ENCODE data around the gene PCSK7.

Gene PCSK7

GRCh38 chr11:117200813-117201657 lies 30.8 kb downstream of the PCSK7 start:
- Histone ChIP-seq H3K36me3 (peaks cover 6% of the 10 kb centered on the region), H3K27me3 (no peaks in the 10 kb centered on the region), H3K4me3 (ENCODE audit: low read depth, low read length) (no peak overlapping the region), H3K4me1 (no peaks in the 10 kb centered on the region), H3K9me3 (no peaks in the 10 kb centered on the region)
- DNase-seq = no peak
- TF ChIP-seq CTCF (IDR thresholded peaks at IDR 0.05; ENCODE audit: low read depth, low read length) = no peak

DNA sequence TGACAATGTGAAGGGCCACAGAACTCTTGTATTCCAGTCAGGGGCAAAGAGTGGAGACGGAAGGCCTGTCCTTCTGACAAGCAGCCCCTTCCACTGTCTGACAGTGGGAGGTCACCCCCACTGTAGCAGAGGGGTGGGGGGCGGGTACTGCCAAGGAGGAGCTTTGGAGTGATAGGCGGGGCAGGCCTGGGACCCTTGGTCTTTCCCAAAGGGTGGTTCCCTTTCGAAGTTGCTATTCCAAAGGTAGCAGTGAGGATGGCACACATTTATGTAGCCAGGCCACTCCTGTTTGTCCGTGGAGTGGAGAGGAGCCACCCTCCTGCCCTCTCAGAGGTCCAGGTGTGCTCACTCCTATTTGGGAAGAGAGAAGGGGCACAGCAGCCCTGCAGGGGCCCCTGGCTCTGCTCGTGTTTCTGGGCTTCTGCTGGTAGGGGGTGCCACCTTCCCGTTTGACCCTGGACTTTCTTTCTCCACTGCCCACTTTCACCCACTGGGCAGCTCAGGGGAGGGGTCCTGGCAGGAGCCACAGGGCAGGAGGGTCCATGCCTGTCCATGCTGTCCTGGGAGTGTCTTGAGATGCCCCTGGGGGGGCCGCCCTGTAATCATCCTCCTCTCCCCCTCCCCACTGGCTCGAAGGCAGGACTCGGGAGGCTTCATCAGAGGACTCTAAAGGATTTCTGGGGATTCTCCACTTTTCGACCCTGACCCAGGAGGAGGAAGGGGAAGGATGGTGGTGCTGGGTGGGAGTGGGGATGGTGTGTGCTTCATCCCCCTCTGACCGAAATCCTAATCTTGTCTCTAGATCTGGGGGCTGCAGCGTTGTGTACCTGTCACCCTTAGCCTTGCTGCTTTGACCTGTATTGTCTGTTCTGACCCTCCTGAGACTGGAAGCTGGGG lies 31.7 kb downstream of the PCSK7 start:
- H3K9me3 ChIP-seq = no peaks in the 10 kb centered on the region
- no peak for DNase-seq
- TF ChIP-seq CTCF (IDR thresholded peaks at IDR 0.05; ENCODE audit: low read depth, low read length) = no peak
- H3K27me3 ChIP-seq = no peaks in the 10 kb centered on the region
- no peaks in the 10 kb centered on the region for H3K4me1 ChIP-seq
- peaks cover 2% of the 10 kb centered on the region for H3K36me3 ChIP-seq
- H3K4me3 ChIP-seq (ENCODE audit: low read depth, low read length) = no peak overlapping the region

DNA sequence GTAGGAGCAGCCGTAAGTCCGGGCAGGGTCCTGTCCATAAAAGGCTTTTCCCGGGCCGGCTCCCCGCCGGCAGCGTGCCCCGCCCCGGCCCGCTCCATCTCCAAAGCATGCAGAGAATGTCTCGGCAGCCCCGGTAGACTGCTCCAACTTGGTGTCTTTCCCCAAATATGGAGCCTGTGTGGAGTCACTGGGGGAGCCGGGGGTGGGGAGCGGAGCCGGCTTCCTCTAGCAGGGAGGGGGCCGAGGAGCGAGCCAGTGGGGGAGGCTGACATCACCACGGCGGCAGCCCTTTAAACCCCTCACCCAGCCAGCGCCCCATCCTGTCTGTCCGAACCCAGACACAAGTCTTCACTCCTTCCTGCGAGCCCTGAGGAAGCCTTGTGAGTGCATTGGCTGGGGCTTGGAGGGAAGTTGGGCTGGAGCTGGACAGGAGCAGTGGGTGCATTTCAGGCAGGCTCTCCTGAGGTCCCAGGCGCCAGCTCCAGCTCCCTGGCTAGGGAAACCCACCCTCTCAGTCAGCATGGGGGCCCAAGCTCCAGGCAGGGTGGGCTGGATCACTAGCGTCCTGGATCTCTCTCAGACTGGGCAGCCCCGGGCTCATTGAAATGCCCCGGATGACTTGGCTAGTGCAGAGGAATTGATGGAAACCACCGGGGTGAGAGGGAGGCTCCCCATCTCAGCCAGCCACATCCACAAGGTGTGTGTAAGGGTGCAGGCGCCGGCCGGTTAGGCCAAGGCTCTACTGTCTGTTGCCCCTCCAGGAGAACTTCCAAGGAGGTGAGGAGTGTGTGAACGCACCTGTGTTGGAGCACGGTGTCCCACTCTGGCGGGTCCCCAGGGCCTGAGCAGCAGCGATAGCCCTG lies 32.6 kb downstream of the PCSK7 start, which contains the start of gene TAGLN:
TAGLN (plus strand) TSS at position 318 of the 863 bp plus-strand sequence. CDS start 3,644 bp downstream, outside the sequence.
- DNase-seq = no peak
- no peak for TF ChIP-seq CTCF (IDR thresholded peaks at IDR 0.05; ENCODE audit: low read depth, low read length)
- H3K36me3 ChIP-seq = no peaks in the 10 kb centered on the region; the same call in 1 of the 2 replicates
- H3K27me3 ChIP-seq = no peaks in the 10 kb centered on the region
- no peaks in the 10 kb centered on the region for H3K4me1 ChIP-seq
- no peaks in the 10 kb centered on the region for H3K9me3 ChIP-seq
- no peak within 1 kb of the TSS for H3K4me3 ChIP-seq (ENCODE audit: low read depth, low read length)

GRCh38 chr11:117198613-117199012 lies 33.3 kb downstream of the PCSK7 start:
- Histone ChIP-seq H3K4me1 (no peaks in the 10 kb centered on the region), H3K27me3 (no peaks in the 10 kb centered on the region), H3K36me3 (no peaks in the 10 kb centered on the region; the same call in 1 of the 2 replicates), H3K4me3 (ENCODE audit: low read depth, low read length) (no peak overlapping the region), H3K9me3 (no peaks in the 10 kb centered on the region)
- TF ChIP-seq CTCF (IDR thresholded peaks at IDR 0.05; ENCODE audit: low read depth, low read length) = no peak
- DNase-seq = no peak

DNA sequence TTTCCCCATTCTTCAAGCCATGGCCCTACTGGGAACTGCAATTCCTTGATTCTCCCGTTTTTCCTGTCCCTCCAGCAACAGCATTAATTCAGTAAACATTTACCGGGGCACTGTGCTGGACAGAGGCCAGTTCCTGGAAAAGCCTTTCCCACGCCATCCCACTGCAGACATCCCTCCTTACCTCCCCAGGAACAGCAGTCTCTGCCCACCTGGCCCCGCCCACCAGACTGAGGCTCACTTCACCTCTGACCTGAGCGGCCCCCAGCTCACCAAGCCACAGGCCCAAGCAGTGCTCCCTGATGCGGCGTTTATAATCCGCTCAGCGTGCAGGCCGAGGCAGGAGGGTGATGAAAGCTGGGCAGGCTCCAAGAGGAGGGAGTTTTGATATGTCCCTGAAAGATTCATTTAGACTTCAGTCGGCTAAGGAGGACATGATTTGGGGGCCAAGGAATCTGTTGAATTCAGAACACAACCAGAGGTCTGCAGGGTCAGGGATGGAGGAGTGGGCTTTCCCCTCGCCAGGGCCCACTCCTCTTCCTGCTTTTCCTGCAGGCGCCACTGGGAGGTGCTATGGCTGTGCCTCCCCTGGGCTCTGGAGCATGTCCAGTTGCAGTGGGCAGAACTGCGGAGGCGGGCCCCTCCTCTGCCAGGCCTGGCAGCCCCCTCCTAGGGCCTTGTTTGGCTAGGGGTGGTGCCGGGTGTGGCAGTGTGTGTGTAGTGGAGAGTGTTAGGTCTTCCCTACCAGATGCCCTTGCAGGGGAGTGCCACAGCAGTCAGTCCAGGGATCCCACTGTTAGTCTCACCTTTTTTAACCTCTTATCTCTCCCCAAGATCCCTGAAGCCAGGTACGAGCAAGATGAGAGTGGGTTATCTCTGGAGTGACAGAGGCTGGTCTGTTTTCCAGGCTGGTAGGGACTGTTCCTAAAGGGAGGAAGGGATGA lies 34.1 kb downstream of the PCSK7 start:
- peak; percentile 49 for DNase-seq
- H3K36me3 ChIP-seq = no peaks in the 10 kb centered on the region; the same call in 1 of the 2 replicates
- H3K9me3 ChIP-seq = no peaks in the 10 kb centered on the region
- peak; percentile 63 for TF ChIP-seq CTCF (IDR thresholded peaks at IDR 0.05; ENCODE audit: low read depth, low read length)
- no peaks in the 10 kb centered on the region for H3K4me1 ChIP-seq
- no peak overlapping the region for H3K4me3 ChIP-seq (ENCODE audit: low read depth, low read length)
- H3K27me3 ChIP-seq = no peaks in the 10 kb centered on the region
